ENCODE data around the gene APOL4. TPM values are rescaled to one million over a fixed set of nuclear protein-coding genes. Genes with fewer than 3 reads are reported as not detected.

Gene APOL4
- polyA plus RNA-seq, 1 donor (not counting 4 experiments of a cell fraction or from before 2014, with no cell fraction given) = 0.08 TPM

- Histone ChIP-seq H3K9ac (ENCODE audit: control insufficient read depth, extremely low read depth, insufficient read depth, low read length) (no peak overlapping the region), H3K4me1 (ENCODE audit: control insufficient read depth, extremely low read depth, insufficient read depth, low read length) (peaks cover 16% of the 10 kb centered on the region), H3K4me2 (ENCODE audit: control insufficient read depth, extremely low read depth, insufficient read depth, low read depth, low read length) (no peak overlapping the region), H2AFZ (ENCODE audit: control insufficient read depth, low read length) (no peak overlapping the region), H3K36me3 (ENCODE audit: control insufficient read depth in 2 of 2, extremely low read depth in 1 of 2, insufficient read depth in 2 of 2, low read length in 2 of 2) (peaks cover 4 to 11% of the 10 kb centered on the region in 2 experiments), H3K9me3 (ENCODE audit: control insufficient read depth, low read depth, low read length) (no peaks in the 10 kb centered on the region), H3K27me3 (ENCODE audit: control insufficient read depth, extremely low read depth, insufficient read depth, low read length) (no peaks in the 10 kb centered on the region), H3K4me3 (ENCODE audit: control insufficient read depth in 2 of 3, extremely low read depth in 1 of 3, insufficient read depth in 2 of 3, low read depth in 1 of 3, low read length in 3 of 3) (no peak overlapping the region), H4K20me1 (ENCODE audit: control insufficient read depth, extremely low read depth, insufficient read depth, low read length) (no peaks in the 10 kb centered on the region), H3K9me1 (ENCODE audit: control insufficient read depth, extremely low read depth, insufficient read depth, low read length) (no peaks in the 10 kb centered on the region), H3K27ac (ENCODE audit: control insufficient read depth, insufficient read depth, low read length) (no peak overlapping the region), H3K79me2 (ENCODE audit: control insufficient read depth, insufficient read depth, low read length) (peaks cover 18% of the 10 kb centered on the region)
- dilution Hi-C loops (cut with MboI; ENCODE audit: extremely low pct_ligation_motif_present, low sequenced_read_pairs) = no loop called here
- DNase-seq (ENCODE audit: low read depth, low spot score) (no peak), FAIRE-seq (no peak)
- TF ChIP-seq CTCF (optimal IDR thresholded peaks at IDR 0.05 in 1 of 3, IDR thresholded peaks at IDR 0.05 in 1 of 3, conservative IDR thresholded peaks at IDR 0.05 in 1 of 3; ENCODE audit: extremely low read depth in 1 of 3, insufficient read depth in 2 of 3, low read length in 3 of 3) = no peak
- TF ChIP-seq EZH2 (IDR thresholded peaks at IDR 0.05; ENCODE audit: low read length) = no peak
Measured at GRCh38 chr22:36236388-36237319, 35.0 kb upstream of the APOL4 start.

- peaks cover 18% of the 10 kb centered on the region for H3K79me2 ChIP-seq (ENCODE audit: control insufficient read depth, insufficient read depth, low read length)
- TF ChIP-seq CTCF (optimal IDR thresholded peaks at IDR 0.05 in 1 of 3, IDR thresholded peaks at IDR 0.05 in 1 of 3, conservative IDR thresholded peaks at IDR 0.05 in 1 of 3; ENCODE audit: extremely low read depth in 1 of 3, insufficient read depth in 2 of 3, low read length in 3 of 3) = no peak
- TF ChIP-seq EZH2 (IDR thresholded peaks at IDR 0.05; ENCODE audit: low read length) = no peak
- dilution Hi-C loops (cut with MboI; ENCODE audit: extremely low pct_ligation_motif_present, low sequenced_read_pairs) = no loop called here
Measured at GRCh38 chr22:36235585-36235984, 34.0 kb upstream of the APOL4 start.

More at GRCh38 chr22:36235585-36235984, 34.0 kb upstream of the APOL4 start:
- Histone ChIP-seq H3K27me3 (ENCODE audit: control insufficient read depth, extremely low read depth, insufficient read depth, low read length) (no peaks in the 10 kb centered on the region), H3K4me3 (ENCODE audit: control insufficient read depth in 2 of 3, extremely low read depth in 1 of 3, insufficient read depth in 2 of 3, low read depth in 1 of 3, low read length in 3 of 3) (no peak overlapping the region), H3K4me1 (ENCODE audit: control insufficient read depth, extremely low read depth, insufficient read depth, low read length) (peaks cover 16% of the 10 kb centered on the region), H2AFZ (ENCODE audit: control insufficient read depth, low read length) (no peak overlapping the region), H3K9ac (ENCODE audit: control insufficient read depth, extremely low read depth, insufficient read depth, low read length) (no peak overlapping the region), H3K9me3 (ENCODE audit: control insufficient read depth, low read depth, low read length) (no peaks in the 10 kb centered on the region), H3K36me3 (ENCODE audit: control insufficient read depth in 2 of 2, extremely low read depth in 1 of 2, insufficient read depth in 2 of 2, low read length in 2 of 2) (peaks cover 6 to 16% of the 10 kb centered on the region in 2 experiments), H3K4me2 (ENCODE audit: control insufficient read depth, extremely low read depth, insufficient read depth, low read depth, low read length) (no peak overlapping the region), H3K27ac (ENCODE audit: control insufficient read depth, insufficient read depth, low read length) (no peak overlapping the region), H3K9me1 (ENCODE audit: control insufficient read depth, extremely low read depth, insufficient read depth, low read length) (no peaks in the 10 kb centered on the region), H4K20me1 (ENCODE audit: control insufficient read depth, extremely low read depth, insufficient read depth, low read length) (no peaks in the 10 kb centered on the region)
- DNase-seq (ENCODE audit: low read depth, low spot score) = no peak
- no peak for FAIRE-seq

Data from keratinocyte (primary cell).